ENCODE data around the gene JAK3. TPM values are rescaled to one million over a fixed set of nuclear protein-coding genes. Genes with fewer than 3 reads are reported as not detected.

JAK3 gene
- total and polyA plus RNA-seq, 2 of the 4 experiments (the other 2 are of a cell fraction) = 0.36 to 1.5 TPM

- intact Hi-C loops (cut with micrococcal nuclease) (no loop called here), dilution Hi-C loops (cut with HindIII; ENCODE audit: low sequenced_read_pairs, unreplicated experiment) (no loop called here), in situ Hi-C loops (cut with MboI; ENCODE audit: low sequenced_read_pairs) (loop anchor here (5.0 kb wide), 1 partner anchor 118 kb away; no protein-coding TSS in a partner anchor)
- Histone ChIP-seq H2BK15ac (ENCODE audit: low read depth, low read length) (no peak overlapping the region), H2BK20ac (ENCODE audit: low read depth, low read length) (no peak overlapping the region), H2AK5ac (ENCODE audit: low read depth, low read length) (no peak overlapping the region), H2BK5ac (ENCODE audit: low read depth, low read length, poor library complexity, severe bottlenecking) (no peak overlapping the region), H3K18ac (ENCODE audit: low read depth, low read length) (no peak overlapping the region), H4K8ac (ENCODE audit: low read depth in 2 of 2, low read length in 2 of 2) (no peak overlapping the region), H3K9me3 (ENCODE audit: control insufficient read depth, insufficient read depth, low read length) (no peaks in the 10 kb centered on the region), H3K4me3 (ENCODE audit: insufficient read depth, low read depth, low read length) (no peak overlapping the region), H2AFZ (replicated peaks; ENCODE audit: low read length, poor library complexity) (no peak overlapping the region), H3K79me1 (ENCODE audit: low read depth in 1 of 2, low read length in 2 of 2) (peaks cover 0 to 6% of the 10 kb centered on the region in 2 experiments; a peak in 2 of 4 replicates), H3K4me2 (ENCODE audit: low read depth, low read length) (no peak overlapping the region), H3K56ac (ENCODE audit: extremely low read depth, insufficient read depth, low read length) (no peak overlapping the region), H4K5ac (ENCODE audit: low read depth, low read length) (no peak overlapping the region), H3K4ac (ENCODE audit: low read depth, low read length) (no peak overlapping the region), H3K23ac (ENCODE audit: low read depth, low read length) (no peak overlapping the region), H3K27me3 (ENCODE audit: control insufficient read depth, insufficient read depth, low read length) (peaks cover 47% of the 10 kb centered on the region), H3K36me3 (ENCODE audit: control insufficient read depth, insufficient read depth, low read length) (peaks cover 14% of the 10 kb centered on the region), H3K14ac (replicated peaks; ENCODE audit: low read depth, low read length) (no peak overlapping the region), H4K91ac (ENCODE audit: insufficient read depth, low read depth, low read length) (no peak overlapping the region), H3K4me1 (ENCODE audit: control insufficient read depth, insufficient read depth, low read length) (no peaks in the 10 kb centered on the region), H3K9ac (ENCODE audit: low read depth, low read length) (no peak overlapping the region), H2BK120ac (ENCODE audit: low read depth, low read length) (no peak overlapping the region), H3K27ac (ENCODE audit: insufficient read depth, low read length) (no peak overlapping the region), H3K9me1 (ENCODE audit: insufficient read depth, low read length) (peaks cover 8% of the 10 kb centered on the region; the same call in 1 of the 2 replicates), H4K20me1 (ENCODE audit: insufficient read depth, low read length) (peaks cover 19% of the 10 kb centered on the region), H2AK9ac (replicated peaks; ENCODE audit: low read depth, low read length, poor library complexity) (no peak overlapping the region)
- ATAC-seq (ENCODE audit: low read depth) (no peak), DNase-seq (no peak)
- ChIA-PET CTCF (interaction anchor here (3.4 kb wide), 1 partner anchor 63 kb away, joined by 33 read pairs; the partner anchor contains the start of gene CCDC124), POLR2A (ENCODE audit: unreplicated experiment) (no interaction called here)
- 28% methylated on average over 4 of the region's 11 CpGs; no CpG with 5 or more reads in 1 of the 2 experiments for WGBS, 2 experiments (ENCODE audit: extremely low coverage in 2 of 2, insufficient read length in 1 of 2)
- no TSS peak for BruUV-seq (replicated peaks)
- no peak for TF ChIP-seq RAD21 (IDR thresholded peaks at IDR 0.05; ENCODE audit: low read length)
- no peak for TF ChIP-seq RFX5 (IDR thresholded peaks at IDR 0.05; ENCODE audit: low read depth, low read length)
- TF ChIP-seq BHLHE40 (IDR thresholded peaks at IDR 0.05; ENCODE audit: low read depth, low read length) = no peak
- TF ChIP-seq FOS (IDR thresholded peaks at IDR 0.05; ENCODE audit: low read depth, low read length) = no peak
- no peak for TF ChIP-seq NFE2L2 (IDR thresholded peaks at IDR 0.05; ENCODE audit: low read depth, low read length)
- no peak for TF ChIP-seq MXI1 (IDR thresholded peaks at IDR 0.05; ENCODE audit: borderline replicate concordance, low read depth, low read length)
- no peak for TF ChIP-seq RCOR1 (IDR thresholded peaks at IDR 0.05; ENCODE audit: insufficient replicate concordance, low read length)
- TF ChIP-seq MAZ (IDR thresholded peaks at IDR 0.05; ENCODE audit: borderline replicate concordance, low read depth, low read length) = no peak
- TF ChIP-seq CEBPB (IDR thresholded peaks at IDR 0.05; ENCODE audit: low read depth, low read length) = no peak
Observed at GRCh38 chr19:17869114-17869608, 21.4 kb upstream of the JAK3 start.
